B cell (primary cell): ENCODE data around the gene VWA7. TPM values are rescaled to one million over a fixed set of nuclear protein-coding genes. Genes with fewer than 3 reads are reported as not detected.

Experiments used
- ATAC-seq: fragments of 200-7000 bp; cut with Tn5 transposase; one replicate; pipeline ENCODE4 v1.10.0; 2021; ENCODE audit warnings: low read depth, mild to moderate bottlenecking, moderate number of reproducible peaks, moderate library complexity
- CTCF ChIA-PET: fragments of 350-600 bp; sonication (Branson Sonifier 250); formaldehyde crosslinking; loops from one replicate; lab custom pipeline; 2021; ENCODE audit warnings: antibody characterized with exemption, inconsistent platforms; lab: Charles Lee
- POLR2A ChIA-PET: fragments of 350-600 bp; sonication (Branson Sonifier 250); formaldehyde crosslinking; loops from one replicate; lab custom pipeline; 2021; ENCODE audit warnings: antibody characterized with exemption; lab: Charles Lee
- DNase-seq: peaks from one replicate; pipeline ENCODE4 v3.0.0; 2013
- H2AFZ ChIP-seq: 2 replicates; pipeline ENCODE4 v1.6.1; 2012; ENCODE audit warnings: mild to moderate bottlenecking, low read depth, low read length; ENCODE audit not compliant: insufficient read depth, poor library complexity, severe bottlenecking
- H3K27ac ChIP-seq, 2 donors: 1 replicate in 1 of 2; 2 replicates in 1 of 2; pipeline ENCODE4 v1.5.1; 2012 to 2013; ENCODE audit warnings: low read length in 2 of 2, mild to moderate bottlenecking in 2 of 2, moderate library complexity in 1 of 2
- H3K27me3 ChIP-seq, 4 experiments: fragments of 200-600 bp in 1 of 4; sonication (generic) in 1 of 4; replicated peaks in 1 of 4; 1 replicate in 2 of 4; 2 replicates in 2 of 4; pipeline versions ENCODE4 v1.6.1 to v1.7.0; 2013 to 2016; ENCODE audit warnings: low read length in 3 of 4, mild to moderate bottlenecking in 2 of 4, mixed read lengths in 1 of 4, moderate library complexity in 1 of 4; ENCODE audit not compliant: insufficient read depth in 4 of 4, control insufficient read depth in 3 of 4; ENCODE audit errors: control extremely low read depth in 1 of 4
- H3K36me3 ChIP-seq, 2 experiments: replicated peaks in 1 of 2; 1 replicate in 1 of 2; 2 replicates in 1 of 2; pipeline versions ENCODE4 v1.6.1 to v1.7.1; 2013; ENCODE audit warnings: low read length in 1 of 2; ENCODE audit not compliant: insufficient read depth in 2 of 2, control insufficient read depth in 1 of 2; ENCODE audit errors: control extremely low read depth in 1 of 2, extremely low read depth in 1 of 2
- H3K4me1 ChIP-seq, 2 donors: fragments of 200-600 bp in 1 of 2; sonication (generic) in 1 of 2; 1 replicate in 1 of 2; 2 replicates in 1 of 2; pipeline versions ENCODE4 v1.5.1 to v1.6.1; 2013 to 2017; ENCODE audit warnings: low read length in 2 of 2; ENCODE audit not compliant: control insufficient read depth in 2 of 2, insufficient read depth in 2 of 2
- H3K4me2 ChIP-seq: replicated peaks from 2 replicates; pipeline ENCODE3; 2012; ENCODE audit warnings: mild to moderate bottlenecking, low read depth, low read length; ENCODE audit not compliant: poor library complexity, severe bottlenecking
- H3K4me3 ChIP-seq, 5 experiments: fragments of 200-600 bp in 1 of 5; sonication (generic) in 1 of 5; 1 replicate in 3 of 5; 2 replicates in 2 of 5; pipeline versions ENCODE4 v1.5.1 to v1.7.0; 2011 to 2016; ENCODE audit warnings: low read length in 4 of 5, mild to moderate bottlenecking in 4 of 5, low read depth in 2 of 5, control low read depth in 1 of 5, moderate library complexity in 1 of 5; ENCODE audit not compliant: insufficient read depth in 1 of 5; ENCODE audit errors: control extremely low read depth in 1 of 5, extremely low read depth in 1 of 5
- H3K79me2 ChIP-seq: fragments of 200-600 bp; sonication (generic); one replicate; pipeline ENCODE4 v1.6.0; 2016; ENCODE audit warnings: low read length; ENCODE audit not compliant: control insufficient read depth, insufficient read depth
- H3K9ac ChIP-seq: fragments of 200-600 bp; sonication (generic); 2 replicates; pipeline ENCODE4 v1.6.1; 2017; ENCODE audit warnings: mild to moderate bottlenecking, low read length, moderate library complexity
- H3K9me3 ChIP-seq, 3 donors: one replicate each; pipeline versions ENCODE4 v1.6.1 to v1.7.1; 2013; ENCODE audit warnings: low read length in 2 of 3; ENCODE audit not compliant: control insufficient read depth in 2 of 3, insufficient read depth in 1 of 3; ENCODE audit errors: control extremely low read depth in 1 of 3
- H4K20me1 ChIP-seq: 2 replicates; pipeline ENCODE4 v1.6.0; 2012; ENCODE audit warnings: mild to moderate bottlenecking, low read length; ENCODE audit not compliant: insufficient read depth, control insufficient read depth, poor library complexity, severe bottlenecking
- H3K27ac Mint-ChIP-seq: one replicate; pipeline ENCODE4 v1.8.0; 2021; ENCODE audit warnings: mixed read lengths
- H3K27me3 Mint-ChIP-seq: one replicate; pipeline ENCODE4 v1.8.0; 2021; ENCODE audit warnings: mixed read lengths
- H3K4me1 Mint-ChIP-seq: one replicate; pipeline ENCODE4 v1.8.0; 2021; ENCODE audit warnings: mixed read lengths
- H3K4me3 Mint-ChIP-seq: one replicate; pipeline ENCODE4 v1.8.0; 2021; ENCODE audit warnings: mixed read lengths
- H3K9me3 Mint-ChIP-seq: one replicate; pipeline ENCODE4 v1.8.0; 2022; ENCODE audit warnings: mixed read lengths; ENCODE audit not compliant: insufficient read depth
- EZH2 ChIP-seq: IDR thresholded peaks from 2 replicates; pipeline ENCODE4 v1.6.1; 2012; ENCODE audit warnings: borderline replicate concordance, low read depth, mild to moderate bottlenecking, moderate library complexity, low read length; ENCODE audit not compliant: insufficient read depth, poor library complexity, severe bottlenecking
- WGBS: methylation state at CpG from one replicate; pipeline ENCODE4 v1.1.5; 2013; ENCODE audit warnings: missing lambda C conversion rate; ENCODE audit not compliant: insufficient coverage; 5-methylcytosine and 5-hydroxymethylcytosine counted together
- intact Hi-C: fragments of 100-400 bp; cut with micrococcal nuclease; formaldehyde crosslinking; loops from one replicate; pipeline ENCODE4 v1.10.0; 2022
- polyA plus RNA-seq: library from polyadenylated mRNA; depleted of rRNA; stranded (reverse); fragments of >200 nt; gene quantifications from 2 replicates; pipeline ENCODE4 v1.2.3, GENCODE V29; 2012
- total RNA-seq, 2 donors: library from RNA; stranded (reverse); fragments of 120-200 nt in 1 of 2; gene quantifications; 1 replicate in 1 of 2; 2 replicates in 1 of 2; pipeline versions ENCODE4 v1.2.3 to v1.2.4, GENCODE V29; 2013 to 2022
- TF ChIP-seq, protein P1 (sequence below): fragments of 200-600 bp; IDR thresholded peaks from one replicate; pipeline ENCODE4 v1.8.0; 2022; ENCODE audit warnings: antibody characterized with exemption, mild to moderate bottlenecking

VWA7 gene
- total and polyA plus RNA-seq, 2 donors (not counting 1 experiment from before 2014, with no cell fraction given) = 5.2 to 6.0 TPM

DNA sequence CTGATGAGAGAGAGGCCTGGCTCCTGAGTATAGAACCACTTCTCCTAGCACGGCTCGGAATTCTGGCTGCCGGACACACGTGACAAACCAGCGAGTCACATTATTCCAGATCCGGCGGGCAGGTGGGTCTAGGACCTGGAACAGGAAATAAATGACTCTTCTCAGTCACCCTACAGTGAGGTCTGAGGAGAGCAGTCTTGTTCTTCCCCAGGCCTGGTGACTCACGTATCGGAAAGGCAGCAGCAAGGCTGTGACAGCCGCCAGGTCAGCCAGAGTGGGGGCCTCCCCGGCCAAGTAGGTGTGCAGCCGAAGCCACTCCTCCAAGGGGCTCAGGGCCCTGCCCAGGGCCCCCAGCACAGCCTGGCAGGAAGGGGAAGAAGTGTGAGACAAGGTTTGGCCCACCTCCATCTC, 15.6 kb upstream of the VWA7 start:
- H3K27me3 Mint-ChIP-seq = no peaks in the 10 kb centered on the region
- H3K4me2 ChIP-seq = no peak overlapping the region
- H3K4me1 ChIP-seq = peaks cover 57 to 78% of the 10 kb centered on the region in 2 donors
- ATAC-seq (no peak), DNase-seq (no peak)
- no peak overlapping the region for H3K4me3 Mint-ChIP-seq
- peaks cover 32% of the 10 kb centered on the region for H3K79me2 ChIP-seq
- H3K9ac ChIP-seq = no peak overlapping the region
- H4K20me1 ChIP-seq = no peaks in the 10 kb centered on the region
- peaks cover 0 to 22% of the 10 kb centered on the region in 2 experiments for H3K36me3 ChIP-seq
- ChIA-PET CTCF (no interaction called here), POLR2A (no interaction called here)
- H3K4me1 Mint-ChIP-seq = peaks cover 58% of the 10 kb centered on the region
- no peak overlapping the region for H3K4me3 ChIP-seq
- TF ChIP-seq, protein P1, sequence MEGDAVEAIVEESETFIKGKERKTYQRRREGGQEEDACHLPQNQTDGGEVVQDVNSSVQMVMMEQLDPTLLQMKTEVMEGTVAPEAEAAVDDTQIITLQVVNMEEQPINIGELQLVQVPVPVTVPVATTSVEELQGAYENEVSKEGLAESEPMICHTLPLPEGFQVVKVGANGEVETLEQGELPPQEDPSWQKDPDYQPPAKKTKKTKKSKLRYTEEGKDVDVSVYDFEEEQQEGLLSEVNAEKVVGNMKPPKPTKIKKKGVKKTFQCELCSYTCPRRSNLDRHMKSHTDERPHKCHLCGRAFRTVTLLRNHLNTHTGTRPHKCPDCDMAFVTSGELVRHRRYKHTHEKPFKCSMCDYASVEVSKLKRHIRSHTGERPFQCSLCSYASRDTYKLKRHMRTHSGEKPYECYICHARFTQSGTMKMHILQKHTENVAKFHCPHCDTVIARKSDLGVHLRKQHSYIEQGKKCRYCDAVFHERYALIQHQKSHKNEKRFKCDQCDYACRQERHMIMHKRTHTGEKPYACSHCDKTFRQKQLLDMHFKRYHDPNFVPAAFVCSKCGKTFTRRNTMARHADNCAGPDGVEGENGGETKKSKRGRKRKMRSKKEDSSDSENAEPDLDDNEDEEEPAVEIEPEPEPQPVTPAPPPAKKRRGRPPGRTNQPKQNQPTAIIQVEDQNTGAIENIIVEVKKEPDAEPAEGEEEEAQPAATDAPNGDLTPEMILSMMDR = no peak
- TF ChIP-seq EZH2 = no peak
- WGBS = 74% methylated on average over 10 of the region's 12 CpGs
- H3K27me3 ChIP-seq = no peaks in the 10 kb centered on the region
- H3K9me3 ChIP-seq = no peaks in the 10 kb centered on the region
- peak overlapping the region; percentile 70 for H3K27ac Mint-ChIP-seq
- no peak overlapping the region for H2AFZ ChIP-seq
- H3K9me3 Mint-ChIP-seq = no peaks in the 10 kb centered on the region
- intact Hi-C loops = no loop called here
- H3K27ac ChIP-seq = peak overlapping the region; percentile 2 to 52

DNA sequence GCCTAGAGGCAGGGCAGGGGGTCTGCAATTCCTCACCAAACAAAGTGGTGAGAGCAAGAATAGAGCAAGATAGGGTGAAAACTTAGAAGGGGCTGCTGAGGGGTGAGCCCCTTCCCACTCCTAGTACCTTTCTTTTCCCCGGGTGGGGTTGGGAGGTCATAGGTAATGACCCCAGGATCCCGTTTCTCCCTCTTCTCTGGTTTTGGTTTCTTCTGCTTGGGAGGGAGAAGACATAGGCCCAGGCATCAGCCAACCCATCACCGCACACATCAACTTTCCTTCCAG, 14.9 kb upstream of the VWA7 start:
- CTCF ChIA-PET = interaction anchor here (1.2 to 3.4 kb wide), 2 partner anchors 21 to 53 kb away, joined by 3 to 34 read pairs; partner anchors contain the start of genes CLIC1 and MSH5

More for the DNA sequence above, 14.9 kb upstream of the VWA7 start:
- H3K4me3 Mint-ChIP-seq = no peak overlapping the region
- H3K9me3 Mint-ChIP-seq = no peaks in the 10 kb centered on the region
- intact Hi-C loops = no loop called here
- H3K27me3 Mint-ChIP-seq = no peaks in the 10 kb centered on the region
- Histone ChIP-seq H4K20me1 (no peaks in the 10 kb centered on the region), H2AFZ (no peak overlapping the region), H3K36me3 (peaks cover 0 to 19% of the 10 kb centered on the region in 2 experiments), H3K27ac (peak overlapping the region in 1 of 2 donors; percentile 12), H3K4me3 (no peak overlapping the region), H3K27me3 (no peaks in the 10 kb centered on the region), H3K9me3 (no peaks in the 10 kb centered on the region), H3K4me2 (no peak overlapping the region), H3K9ac (no peak overlapping the region), H3K79me2 (peaks cover 32% of the 10 kb centered on the region), H3K4me1 (peaks cover 49 to 76% of the 10 kb centered on the region in 2 donors)
- peak overlapping the region; percentile 70 for H3K27ac Mint-ChIP-seq
- POLR2A ChIA-PET = no interaction called here
- DNase-seq = no peak
- peaks cover 51% of the 10 kb centered on the region for H3K4me1 Mint-ChIP-seq
- TF ChIP-seq, protein P1 = no peak
- no peak for TF ChIP-seq EZH2
- WGBS = no CpG with 5 or more reads among the region's 3 CpGs
- no peak for ATAC-seq
